Left ventricle myocardium inferior (tissue), 1 donor: ENCODE measurements around the gene SLC17A2. TPM values are rescaled to one million over a fixed set of nuclear protein-coding genes. Genes with fewer than 3 reads are reported as not detected.

Experiments
- DNase-seq: peaks from one replicate; pipeline ENCODE4 v3.0.0-alpha.2; 2020
- H3K27ac ChIP-seq: fragments of 200-600 bp; replicated peaks from 2 replicates; pipeline ENCODE4 v1.8.0; 2021
- H3K27me3 ChIP-seq: fragments of 200-600 bp; 2 replicates; pipeline ENCODE4 v1.8.0; 2021; ENCODE audit warnings: low read depth
- H3K36me3 ChIP-seq: fragments of 200-600 bp; 2 replicates; pipeline ENCODE4 v1.8.0; 2021
- H3K4me1 ChIP-seq: fragments of 200-600 bp; 2 replicates; pipeline ENCODE4 v1.8.0; 2021
- H3K4me3 ChIP-seq: fragments of 200-600 bp; 2 replicates; pipeline ENCODE4 v1.8.0; 2021; ENCODE audit warnings: mild to moderate bottlenecking, moderate library complexity
- H3K9me3 ChIP-seq: fragments of 200-600 bp; replicated peaks from 2 replicates; pipeline ENCODE4 v1.8.0; 2021
- intact Hi-C: fragments of 100-400 bp; cut with micrococcal nuclease; formaldehyde crosslinking; loops from one replicate; pipeline ENCODE4 v1.11.0; 2022
- total RNA-seq: library from RNA; stranded (reverse); fragmentation: NEBNext Ultra II Directional; extraction: Animal tissue kit (Norgen Biotek cat#: 25700); gene quantifications from one replicate; pipeline ENCODE4 v1.2.1, GENCODE V29; 2021
- TF ChIP-seq, protein P1 (sequence below): fragments of 200-600 bp; IDR thresholded peaks from 2 replicates; pipeline ENCODE4 v1.8.0; 2021; ENCODE audit warnings: antibody characterized with exemption, mild to moderate bottlenecking, borderline replicate concordance
- donor health status: DM: no; HTN: yes; CAD: no; lungs with severe emphysema.

SLC17A2 gene
- total RNA-seq, 1 donor from 2014 or later: not detected

DNA sequence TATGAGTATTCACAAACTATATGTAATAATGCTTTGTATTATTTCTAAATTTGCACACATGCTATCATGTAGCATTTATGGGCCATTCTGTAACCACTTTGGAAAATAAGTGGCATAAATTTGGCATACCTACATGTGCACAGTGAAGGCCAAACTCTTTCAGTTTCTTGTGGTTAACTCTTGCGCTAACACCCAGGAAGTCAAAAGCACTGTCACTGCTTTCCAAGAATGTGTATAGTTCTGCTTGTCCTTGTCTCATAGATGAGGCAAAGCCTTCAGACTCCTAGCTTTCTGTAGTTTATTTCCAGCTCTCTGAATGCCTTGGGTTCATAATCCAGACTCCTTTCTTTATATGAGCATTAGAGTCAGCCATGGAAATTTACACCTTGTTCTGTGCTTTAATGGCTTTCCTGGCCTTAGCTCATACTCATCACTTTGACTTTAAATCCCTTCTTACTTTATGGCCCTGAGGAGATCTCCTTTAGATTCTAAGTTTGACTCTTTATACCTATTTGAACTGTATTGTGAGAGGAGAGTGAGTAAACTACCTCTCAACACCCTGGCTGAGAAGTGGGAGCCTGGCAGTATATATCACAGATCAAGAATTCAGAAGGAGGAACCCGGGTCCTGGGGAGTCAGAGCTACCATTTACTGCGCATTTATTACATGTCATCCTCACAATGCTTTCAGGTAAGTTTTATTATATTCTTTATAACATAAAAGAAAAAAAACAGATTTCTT, 55.5 kb downstream of the SLC17A2 start:
- TF ChIP-seq, protein P1, sequence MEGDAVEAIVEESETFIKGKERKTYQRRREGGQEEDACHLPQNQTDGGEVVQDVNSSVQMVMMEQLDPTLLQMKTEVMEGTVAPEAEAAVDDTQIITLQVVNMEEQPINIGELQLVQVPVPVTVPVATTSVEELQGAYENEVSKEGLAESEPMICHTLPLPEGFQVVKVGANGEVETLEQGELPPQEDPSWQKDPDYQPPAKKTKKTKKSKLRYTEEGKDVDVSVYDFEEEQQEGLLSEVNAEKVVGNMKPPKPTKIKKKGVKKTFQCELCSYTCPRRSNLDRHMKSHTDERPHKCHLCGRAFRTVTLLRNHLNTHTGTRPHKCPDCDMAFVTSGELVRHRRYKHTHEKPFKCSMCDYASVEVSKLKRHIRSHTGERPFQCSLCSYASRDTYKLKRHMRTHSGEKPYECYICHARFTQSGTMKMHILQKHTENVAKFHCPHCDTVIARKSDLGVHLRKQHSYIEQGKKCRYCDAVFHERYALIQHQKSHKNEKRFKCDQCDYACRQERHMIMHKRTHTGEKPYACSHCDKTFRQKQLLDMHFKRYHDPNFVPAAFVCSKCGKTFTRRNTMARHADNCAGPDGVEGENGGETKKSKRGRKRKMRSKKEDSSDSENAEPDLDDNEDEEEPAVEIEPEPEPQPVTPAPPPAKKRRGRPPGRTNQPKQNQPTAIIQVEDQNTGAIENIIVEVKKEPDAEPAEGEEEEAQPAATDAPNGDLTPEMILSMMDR: no peak
- H3K27ac ChIP-seq: no peak overlapping the region
- no peaks in the 10 kb centered on the region for H3K36me3 ChIP-seq
- DNase-seq: no peak
- no peaks in the 10 kb centered on the region for H3K4me1 ChIP-seq
- H3K9me3 ChIP-seq: no peaks in the 10 kb centered on the region
- H3K4me3 ChIP-seq: no peak overlapping the region
- intact Hi-C loops: no loop called here
- peaks cover 6% of the 10 kb centered on the region for H3K27me3 ChIP-seq

GRCh38 chr6:25874118-25874517, 56.4 kb downstream of the SLC17A2 start, which contains the start of gene SLC17A3:
TSS of gene SLC17A3 (minus strand) at chr6:25874243. CDS start at chr6:25868387, 5,856 bp downstream.
- no peak within 1 kb of the TSS for H3K27ac ChIP-seq
- H3K27me3 ChIP-seq: peaks cover 6% of the 10 kb centered on the region
- H3K9me3 ChIP-seq: no peaks in the 10 kb centered on the region
- H3K4me1 ChIP-seq: no peaks in the 10 kb centered on the region
- H3K36me3 ChIP-seq: no peaks in the 10 kb centered on the region
- DNase-seq: no peak
- TF ChIP-seq, protein P1: no peak
- intact Hi-C loops: no loop called here
- no peak within 1 kb of the TSS for H3K4me3 ChIP-seq

- Histone ChIP-seq H3K27ac (no peak overlapping the region), H3K36me3 (no peaks in the 10 kb centered on the region), H3K4me1 (no peaks in the 10 kb centered on the region), H3K4me3 (no peak overlapping the region), H3K27me3 (peaks cover 14% of the 10 kb centered on the region), H3K9me3 (no peaks in the 10 kb centered on the region)
- TF ChIP-seq, protein P1: no peak
- intact Hi-C loops: no loop called here
- no peak for DNase-seq
Measured at GRCh38 chr6:25872814-25873213, 57.7 kb downstream of the SLC17A2 start.

DNA sequence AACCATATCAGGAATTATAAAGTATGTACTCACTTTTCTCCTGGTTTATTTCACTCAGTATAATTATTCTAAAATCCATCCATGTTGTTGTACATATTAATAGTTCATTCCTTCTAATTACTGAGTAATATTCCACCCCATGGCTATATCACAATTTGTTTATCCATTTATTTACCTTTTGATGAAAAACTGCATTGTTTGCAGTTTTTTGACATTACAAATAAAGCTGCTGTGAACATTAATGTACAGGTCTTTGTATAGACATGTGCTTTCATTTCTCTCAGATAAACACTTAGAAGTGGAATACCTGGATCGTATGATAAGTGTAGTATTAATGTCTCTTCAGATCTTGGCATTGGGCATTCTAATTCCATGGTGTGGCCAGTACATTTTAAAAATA, 60.7 kb downstream of the SLC17A2 start:
- Histone ChIP-seq H3K27ac (no peak overlapping the region), H3K27me3 (peaks cover 21% of the 10 kb centered on the region), H3K4me1 (no peaks in the 10 kb centered on the region), H3K9me3 (no peaks in the 10 kb centered on the region), H3K4me3 (no peak overlapping the region), H3K36me3 (no peaks in the 10 kb centered on the region)
- TF ChIP-seq, protein P1: no peak
- DNase-seq: no peak
- intact Hi-C loops: no loop called here

GRCh38 chr6:25868436-25869183, 61.9 kb downstream of the SLC17A2 start:
- DNase-seq: no peak
- intact Hi-C loops: no loop called here
- Histone ChIP-seq H3K27ac (no peak overlapping the region), H3K9me3 (no peaks in the 10 kb centered on the region), H3K4me3 (no peak overlapping the region), H3K4me1 (no peaks in the 10 kb centered on the region), H3K36me3 (no peaks in the 10 kb centered on the region), H3K27me3 (peaks cover 27% of the 10 kb centered on the region)
- TF ChIP-seq, protein P1: no peak
